ENCODE results near the gene FHOD3.

GRCh38 chr18:36777566-36777965 is 480.1 kb downstream of the FHOD3 start:
- no peak for TF ChIP-seq POLR2A (IDR thresholded peaks at IDR 0.05; ENCODE audit: low read depth, low read length)
- TF ChIP-seq POLR2AphosphoS5 (IDR thresholded peaks at IDR 0.05; ENCODE audit: low read depth, low read length), result no peak
- TF ChIP-seq TAF1 (IDR thresholded peaks at IDR 0.05; ENCODE audit: low read depth, low read length), result no peak
- TF ChIP-seq PAX5 (IDR thresholded peaks at IDR 0.05; ENCODE audit: insufficient read depth, low read length, severe bottlenecking), result no peak
- TF ChIP-seq SPI1 (IDR thresholded peaks at IDR 0.05; ENCODE audit: low read depth, low read length), result no peak

All from GM12891 (cell line).